HepG2 (cell line): Measurements from ENCODE around the gene ASPHD1. TPM values are rescaled to one million over a fixed set of nuclear protein-coding genes. Genes with fewer than 3 reads are reported as not detected.

Experiments
- AGO2 ChIP-seq: fragments of 200-400 bp; formaldehyde crosslinking; optimal IDR thresholded peaks from 2 replicates; pipeline ENCODE3; 2017; ENCODE audit warnings: mild to moderate bottlenecking, low read depth, low read length, moderate library complexity
- DBP ChIP-seq: sonication (generic); formaldehyde crosslinking; IDR thresholded peaks from 2 replicates; pipeline ENCODE4 v1.4.0; 2020; ENCODE audit warnings: missing genetic modification reagents; ENCODE audit errors: not compliant biosample characterization
- FUBP1 ChIP-seq: sonication (generic); formaldehyde crosslinking; IDR thresholded peaks from 2 replicates; pipeline ENCODE4 v1.5.1; 2020; ENCODE audit warnings: missing genetic modification reagents, mild to moderate bottlenecking, borderline replicate concordance
- GRHL1 ChIP-seq: sonication (generic); formaldehyde crosslinking; conservative IDR thresholded peaks from 2 replicates; pipeline ENCODE4 v1.8.0; 2022; ENCODE audit warnings: missing genetic modification reagents
- JUNB ChIP-seq: sonication (generic); formaldehyde crosslinking; IDR thresholded peaks from 2 replicates; pipeline ENCODE4 v1.8.0; 2022; ENCODE audit warnings: missing genetic modification reagents, mild to moderate bottlenecking, borderline replicate concordance
- JUND ChIP-seq: sonication (generic); formaldehyde crosslinking; IDR thresholded peaks from 2 replicates; pipeline ENCODE4 v1.8.0; 2022; ENCODE audit warnings: mild to moderate bottlenecking, missing genetic modification reagents
- MLXIP ChIP-seq: sonication (generic); formaldehyde crosslinking; IDR thresholded peaks from 2 replicates; pipeline ENCODE4 v1.9.0; 2021; ENCODE audit warnings: missing genetic modification reagents, borderline replicate concordance
- POLR2A ChIP-seq, 2 experiments: IDR thresholded peaks; 2 replicates each; pipeline ENCODE4 v1.6.1; 2011; ENCODE audit warnings: low read depth in 2 of 2, low read length in 2 of 2, mild to moderate bottlenecking in 1 of 2, moderate library complexity in 1 of 2; ENCODE audit not compliant: insufficient read depth in 1 of 2
- SOX6 ChIP-seq, 2 experiments: fragments of 450-650 bp in 1 of 2; sonication (generic) in 1 of 2; formaldehyde crosslinking in 1 of 2; IDR thresholded peaks; 2 replicates each; pipeline versions ENCODE4 v1.4.0 to v1.6.1; 2017 to 2020; ENCODE audit warnings: antibody characterized with exemption in 1 of 2, mild to moderate bottlenecking in 1 of 2, missing genetic modification reagents in 1 of 2
- TOE1 ChIP-seq: sonication (generic); formaldehyde crosslinking; IDR thresholded peaks from 2 replicates; pipeline ENCODE4 v1.4.0; 2020; ENCODE audit warnings: mild to moderate bottlenecking, missing genetic modification reagents
- ZNF12 ChIP-seq: sonication (generic); formaldehyde crosslinking; IDR thresholded peaks from 2 replicates; pipeline ENCODE4 v1.5.0; 2020; ENCODE audit warnings: missing genetic modification reagents
- ZNF276 ChIP-seq: sonication (generic); formaldehyde crosslinking; IDR thresholded peaks from 2 replicates; pipeline ENCODE4 v1.4.0; 2020; ENCODE audit warnings: mild to moderate bottlenecking, low read depth, missing genetic modification reagents
- ZNF33A ChIP-seq: sonication (generic); formaldehyde crosslinking; IDR thresholded peaks from 2 replicates; pipeline ENCODE4 v1.5.1; 2020; ENCODE audit warnings: missing genetic modification reagents, mild to moderate bottlenecking, moderate library complexity, borderline replicate concordance
- ZNF414 ChIP-seq: sonication (generic); formaldehyde crosslinking; IDR thresholded peaks from 2 replicates; pipeline ENCODE4 v1.5.0; 2020; ENCODE audit warnings: missing genetic modification reagents
- ZNF496 ChIP-seq: sonication (generic); formaldehyde crosslinking; IDR thresholded peaks from 2 replicates; pipeline ENCODE4 v1.8.1; 2023; ENCODE audit warnings: mild to moderate bottlenecking, moderate library complexity, missing genetic modification reagents; ENCODE audit not compliant: insufficient replicate concordance
- polyA plus RNA-seq, 8 experiments: library from polyadenylated mRNA; depleted of rRNA in 3 of 8; stranded (reverse) in 7 of 8; unstranded in 1 of 8; fragments of >200 nt; fragmentation: Illumina TruSeq in 4 of 8; extraction: Trizol in 4 of 8; gene quantifications; 2 replicates each; pipeline versions ENCODE4 v1.2.1 to v1.2.3, GENCODE V29; 2011 to 2016; ENCODE audit warnings: low read depth in 4 of 8, missing spikeins in 1 of 8, mixed read lengths in 1 of 8; ENCODE audit not compliant: insufficient read depth in 1 of 8
- total RNA-seq, 5 experiments: library from RNA; depleted of rRNA; stranded (reverse); fragments of >200 nt; fragmentation: Illumina TruSeq; extraction: Trizol; gene quantifications; 2 replicates each; pipeline ENCODE4 v1.2.3, GENCODE V29; 2016; ENCODE audit warnings: low read depth in 1 of 5

Gene ASPHD1
- total and polyA plus RNA-seq, 2 of the 13 experiments (the other 11 are each of a cell fraction or from before 2014, with no cell fraction given), result 13.1 to 19.7 TPM

- TF ChIP-seq ZNF496 (CRISPR knock-in tag) (no peak), JUNB (CRISPR knock-in tag) (0 out of 2 replicates have a peak, but pooled peaks have one; percentile 58), POLR2A (IDR thresholded peaks at IDR 0.05; ENCODE audit: insufficient read depth in 1 of 2, low read depth in 2 of 2, low read length in 2 of 2) (peak in 1 of 2 experiments; percentile 59; a peak in 2 of 4 replicates), JUND (CRISPR knock-in tag) (no peak), TOE1 (no peak; the same call in 1 of the 2 replicates), ZNF12 (CRISPR knock-in tag) (no peak), ZNF33A (CRISPR knock-in tag) (no peak), MLXIP (CRISPR knock-in tag) (no peak), SOX6 (IDR thresholded peaks at IDR 0.05) (no peak), SOX6 (CRISPR knock-in tag; IDR thresholded peaks at IDR 0.05) (peak; percentile 10; the same call in 1 of the 2 replicates), ZNF276 (CRISPR knock-in tag) (no peak; the same call in 1 of the 2 replicates), DBP (CRISPR knock-in tag) (no peak), AGO2 (no peak), FUBP1 (CRISPR knock-in tag) (no peak), ZNF414 (CRISPR knock-in tag) (0 out of 2 replicates have a peak, but pooled peaks have one; percentile 67), GRHL1 (CRISPR knock-in tag) (no peak; the same call in 1 of the 2 replicates)
Observed at GRCh38 chr16:29900102-29900887, at the start of gene ASPHD1 (continued).
